NCI-H1092 (cell line): ENCODE results near the gene SF1.
"Not testable (repeated sequence)": the region's sequence is repeated elsewhere in the genome, so short reads cannot be mapped to it uniquely, and the experiment has no call there.

Experiments used
- DNase-seq: peaks from one replicate; lab custom pipeline; 2025; lab: John Stamatoyannopoulos, UW

The SF1 gene, protein sequence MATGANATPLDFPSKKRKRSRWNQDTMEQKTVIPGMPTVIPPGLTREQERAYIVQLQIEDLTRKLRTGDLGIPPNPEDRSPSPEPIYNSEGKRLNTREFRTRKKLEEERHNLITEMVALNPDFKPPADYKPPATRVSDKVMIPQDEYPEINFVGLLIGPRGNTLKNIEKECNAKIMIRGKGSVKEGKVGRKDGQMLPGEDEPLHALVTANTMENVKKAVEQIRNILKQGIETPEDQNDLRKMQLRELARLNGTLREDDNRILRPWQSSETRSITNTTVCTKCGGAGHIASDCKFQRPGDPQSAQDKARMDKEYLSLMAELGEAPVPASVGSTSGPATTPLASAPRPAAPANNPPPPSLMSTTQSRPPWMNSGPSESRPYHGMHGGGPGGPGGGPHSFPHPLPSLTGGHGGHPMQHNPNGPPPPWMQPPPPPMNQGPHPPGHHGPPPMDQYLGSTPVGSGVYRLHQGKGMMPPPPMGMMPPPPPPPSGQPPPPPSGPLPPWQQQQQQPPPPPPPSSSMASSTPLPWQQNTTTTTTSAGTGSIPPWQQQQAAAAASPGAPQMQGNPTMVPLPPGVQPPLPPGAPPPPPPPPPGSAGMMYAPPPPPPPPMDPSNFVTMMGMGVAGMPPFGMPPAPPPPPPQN

DNA sequence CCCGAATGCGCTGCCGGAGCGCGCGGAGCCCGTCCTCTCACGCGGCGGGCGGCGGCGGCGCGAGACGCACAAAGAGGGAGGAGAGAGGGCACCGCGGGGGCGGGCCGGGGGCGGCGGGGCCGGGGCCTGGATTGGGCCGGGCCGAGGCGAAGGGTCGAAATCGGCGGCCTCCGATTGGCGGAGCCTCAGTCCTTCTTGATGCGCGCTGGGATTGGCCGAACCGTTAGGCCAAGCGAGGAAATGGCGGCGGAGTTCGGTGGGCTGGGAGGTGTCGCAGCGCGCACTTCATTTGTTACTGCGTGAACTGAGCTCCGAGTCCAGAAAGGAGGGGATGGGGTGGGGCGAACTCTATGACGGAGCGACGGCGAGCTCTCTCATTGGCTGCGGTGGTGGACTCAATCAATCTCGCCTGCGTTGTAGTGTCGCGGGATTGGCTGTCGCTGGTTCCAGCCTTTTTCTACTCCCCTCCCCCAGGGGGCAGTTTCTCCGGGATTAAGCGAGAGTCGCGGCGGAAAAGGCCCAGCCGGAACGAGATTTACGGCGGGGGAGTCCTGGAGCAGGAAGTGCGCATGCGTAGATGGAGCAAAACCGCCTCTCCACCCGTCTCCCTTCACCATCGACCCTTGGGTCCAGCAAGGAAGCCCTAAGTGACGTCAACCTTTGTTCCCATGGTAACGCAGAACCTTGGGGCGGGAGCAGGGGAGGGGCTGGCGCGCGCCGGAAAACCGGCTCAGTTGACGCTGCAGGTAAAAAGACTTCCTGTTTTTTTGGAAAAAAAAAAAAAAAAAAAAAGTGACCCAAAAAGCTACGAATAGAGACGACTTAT, at the start of gene SF1:
Gene SF1, minus strand, starts transcription at position 70 of the 826 bp plus-strand sequence. CDS start 150 bp downstream, outside the sequence.
- DNase-seq = peak; percentile 100

- no peak for DNase-seq
Measured at GRCh38 chr11:64827451-64827839, 49.1 kb upstream of the SF1 start.

DNA sequence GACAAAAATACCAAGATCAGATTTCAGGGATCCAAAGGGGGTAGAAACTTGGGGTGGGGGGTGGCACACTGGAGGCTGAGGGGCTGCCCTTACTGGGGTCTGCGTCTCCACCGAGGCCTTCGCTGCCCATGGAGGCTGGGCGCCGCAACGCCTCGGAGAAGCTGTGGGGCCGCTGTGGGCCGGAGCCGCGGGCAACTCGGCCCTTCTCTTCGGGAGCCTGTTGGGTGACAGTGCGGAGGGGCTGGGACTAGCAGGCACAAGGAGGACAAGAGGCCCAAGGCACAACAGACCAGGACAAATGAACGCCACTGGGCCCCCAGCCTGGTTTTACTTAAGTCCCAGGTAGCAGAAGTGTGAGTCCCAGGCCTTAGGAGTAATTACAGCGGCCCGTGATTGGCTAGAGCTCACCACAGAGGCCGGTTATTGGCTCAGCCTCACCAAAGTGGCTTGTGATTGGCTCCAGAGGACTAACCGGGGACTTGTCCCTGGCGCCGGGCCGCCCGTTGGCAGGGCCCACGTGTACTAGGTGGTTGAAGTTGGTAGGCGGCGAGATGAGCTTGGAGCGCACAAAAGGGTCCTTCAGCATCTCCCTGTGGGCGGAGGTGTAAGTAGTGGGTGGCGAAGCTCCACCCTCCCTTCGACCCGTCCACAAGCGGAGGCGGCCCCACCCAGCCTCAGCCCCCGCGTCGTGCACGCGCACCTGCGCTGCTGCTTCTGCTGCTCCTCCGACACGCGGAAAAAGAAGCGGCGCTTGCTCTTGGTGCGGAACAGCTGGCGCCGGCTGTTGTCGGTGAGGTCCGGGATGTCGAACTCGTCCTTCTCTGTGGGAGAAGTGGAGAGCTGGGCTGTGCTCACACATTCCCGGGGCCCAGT, 48.5 kb upstream of the SF1 start:
- DNase-seq = no peak

DNA sequence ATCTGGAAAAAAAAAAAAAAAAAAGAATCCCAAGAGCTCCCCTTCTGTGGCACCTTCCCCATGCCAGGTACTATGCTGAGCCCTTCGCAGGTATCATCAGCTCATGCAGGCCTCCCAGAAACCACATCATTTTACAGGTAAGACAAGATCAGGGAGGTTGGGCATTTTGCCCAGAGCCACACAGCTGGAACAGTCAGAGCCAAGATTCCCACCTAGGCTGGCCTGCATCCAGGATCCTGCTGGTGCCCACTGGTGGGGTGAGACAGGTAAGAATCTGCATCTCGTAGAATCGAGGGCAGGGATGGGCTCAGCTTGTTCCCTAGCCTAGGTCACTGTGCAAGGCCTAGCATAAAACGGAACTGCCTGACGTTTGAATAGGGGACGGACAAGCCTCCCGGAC, 47.7 kb upstream of the SF1 start:
- no peak for DNase-seq

DNA sequence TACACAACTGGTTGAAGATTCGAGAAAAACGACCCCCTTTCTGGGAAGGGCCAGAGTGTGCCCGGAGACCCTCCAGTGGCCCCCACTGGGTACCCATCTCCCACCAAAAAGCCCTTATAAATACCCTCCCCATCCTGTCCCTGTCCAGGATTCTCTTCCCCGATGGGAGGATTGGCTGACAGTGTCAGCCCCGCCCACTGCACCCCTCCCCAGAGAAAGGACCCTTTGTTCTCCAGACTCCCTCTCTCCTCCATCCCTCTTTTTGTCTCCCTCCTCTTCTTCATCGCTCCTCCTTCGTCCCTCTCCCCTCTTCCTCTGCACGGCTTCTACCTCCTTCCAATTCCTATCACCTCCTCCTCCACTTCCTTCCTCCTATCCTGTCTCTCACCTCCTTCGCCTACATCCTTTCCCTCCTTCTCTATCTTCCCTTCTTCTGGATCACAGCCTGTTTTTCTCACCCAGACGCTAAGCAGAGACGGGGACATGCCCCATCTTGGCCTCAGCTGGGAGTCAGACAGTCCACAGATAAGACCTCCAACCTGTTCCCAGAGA, 45.3 kb upstream of the SF1 start:
- no peak for DNase-seq

DNA sequence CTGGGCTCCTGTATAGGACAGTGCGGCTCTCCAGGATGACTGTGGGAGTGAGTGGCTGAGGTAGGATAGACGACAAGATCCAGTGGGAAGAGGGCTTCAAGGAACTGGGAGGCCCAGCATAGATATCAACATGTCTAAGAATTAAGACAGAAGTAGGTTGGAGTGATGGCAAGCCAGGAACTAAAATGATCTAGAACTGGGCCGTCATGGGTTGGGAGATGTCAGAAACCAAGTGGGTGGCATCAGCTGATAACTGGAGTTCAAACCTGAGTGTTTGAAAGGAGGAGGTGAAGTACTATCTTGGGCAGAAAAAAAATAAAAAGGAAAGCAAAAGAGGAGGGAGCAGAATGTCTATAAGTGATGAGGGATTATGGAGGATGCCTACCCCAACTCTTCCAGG, 39.1 kb upstream of the SF1 start:
- no peak for DNase-seq

DNA sequence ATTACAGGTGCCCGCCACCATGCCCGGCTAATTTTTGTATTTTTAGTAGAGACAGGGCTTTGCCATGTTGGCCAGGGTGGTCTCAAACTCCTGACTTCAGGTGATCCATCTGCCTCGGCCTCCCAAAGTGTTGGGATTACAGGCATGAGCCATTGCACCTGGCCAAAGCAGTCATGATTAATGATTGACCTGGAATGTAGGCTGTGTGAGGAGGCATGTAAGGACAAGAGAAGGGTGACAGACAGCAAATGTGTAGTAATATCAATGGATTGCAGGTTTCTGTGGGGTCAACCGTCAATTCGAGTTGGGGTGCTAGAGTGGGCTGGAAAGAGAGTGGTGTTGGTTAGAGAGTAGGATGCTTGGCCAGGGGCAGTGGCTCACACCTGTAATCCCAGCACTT, 37.1 kb upstream of the SF1 start:
- not testable (repeated sequence) for DNase-seq

DNA sequence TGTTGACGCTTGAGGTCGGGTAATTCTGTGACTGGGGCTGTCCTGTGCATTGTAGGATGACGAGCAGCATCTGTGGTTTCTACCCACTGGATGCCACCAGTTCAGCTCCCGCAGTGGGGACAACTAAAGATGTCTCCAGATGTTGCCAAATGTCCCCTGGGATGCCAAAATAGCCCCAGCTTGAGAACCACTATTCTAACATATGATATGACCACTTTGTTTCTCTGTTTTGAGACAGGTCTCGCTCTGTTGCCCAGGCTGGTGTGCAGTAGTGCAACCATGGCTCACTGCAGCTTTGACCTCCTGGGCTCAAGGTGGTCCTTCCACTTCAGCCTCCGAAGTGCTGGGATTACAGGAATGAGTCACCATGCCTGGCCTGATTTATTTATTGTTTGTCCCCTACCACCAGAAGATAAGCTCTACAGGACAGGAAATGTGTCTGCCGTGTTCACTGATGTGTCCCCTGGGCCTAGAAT, 36.4 kb upstream of the SF1 start:
- no peak for DNase-seq

DNA sequence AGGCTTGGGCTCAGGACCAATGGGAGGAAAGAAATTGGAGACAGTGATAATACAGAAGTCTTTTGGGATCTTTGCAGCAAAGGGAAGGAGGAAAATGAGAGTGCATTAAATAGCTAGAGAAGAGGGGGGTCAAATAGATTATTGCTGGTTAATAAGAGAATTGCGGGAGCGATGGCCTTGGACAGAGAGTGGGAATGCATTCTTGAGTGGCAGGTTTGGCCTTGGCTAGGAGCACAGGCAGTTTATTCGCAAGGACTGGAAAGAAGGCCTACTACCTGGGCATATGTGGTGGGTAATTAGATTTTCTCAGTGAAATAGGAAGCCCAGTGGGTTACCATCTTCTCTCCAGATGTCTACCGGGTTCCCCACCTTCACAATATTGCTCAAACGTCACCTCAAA, 35.5 kb upstream of the SF1 start:
- no peak for DNase-seq

GRCh38 chr11:64810891-64811272, 32.5 kb upstream of the SF1 start:
- DNase-seq = no peak

- peak; percentile 95 for DNase-seq
Measured at GRCh38 chr11:64810271-64810890, 32.0 kb upstream of the SF1 start, which contains the start of gene MEN1. TSS of gene MEN1 (minus strand) at chr11:64810551. CDS start at chr11:64810109, 442 bp downstream.

GRCh38 chr11:64809781-64810241, 31.5 kb upstream of the SF1 start:
- no peak for DNase-seq

GRCh38 chr11:64805481-64805880, 27.1 kb upstream of the SF1 start:
- DNase-seq = no peak

- DNase-seq = no peak
Measured at GRCh38 chr11:64804346-64805210, 26.2 kb upstream of the SF1 start.

DNA sequence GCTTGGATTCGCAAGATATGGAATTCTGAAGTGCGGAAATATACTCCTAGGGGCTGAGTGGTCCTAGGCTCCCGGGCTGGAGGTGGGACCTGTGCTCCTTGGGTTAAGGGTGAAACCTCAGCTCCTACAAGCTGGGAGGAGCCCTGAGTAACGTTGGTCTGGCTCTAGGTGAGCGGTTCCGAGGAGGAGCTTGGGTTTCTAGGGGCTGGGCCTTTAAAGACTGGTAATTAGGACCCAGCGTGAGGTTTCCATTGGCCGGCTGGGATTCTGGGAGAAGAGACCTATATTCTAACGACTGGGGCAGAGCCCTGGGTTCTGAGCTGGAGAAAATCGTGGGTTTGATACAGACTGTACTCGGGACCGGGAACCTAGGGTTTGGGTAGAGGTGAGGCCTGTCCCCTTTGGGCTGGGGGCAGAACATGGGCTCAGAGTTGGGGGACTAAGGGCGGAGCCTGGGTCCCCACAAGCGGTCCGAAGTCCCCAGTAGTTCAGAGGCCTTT, 25.6 kb upstream of the SF1 start:
- no peak for DNase-seq

- peak; percentile 84 for DNase-seq
Measured at GRCh38 chr11:64803158-64803845, 25.0 kb upstream of the SF1 start, which contains the start of gene MAP4K2. TSS of gene MAP4K2 (minus strand) at chr11:64803214. CDS start at chr11:64803149, 65 bp downstream.

GRCh38 chr11:64802370-64803157, 24.2 kb upstream of the SF1 start:
- DNase-seq = no peak
